IMR-90 (cell line): ENCODE measurements around the gene PSMD12. TPM values are rescaled to one million over a fixed set of nuclear protein-coding genes. Genes with fewer than 3 reads are reported as not detected.

Source experiments
- ATAC-seq: fragments of 200-7000 bp; cut with Tn5 transposase; 2 replicates; pipeline ENCODE4 v1.9.1; 2020; ENCODE audit warnings: low read depth, mild to moderate bottlenecking, moderate library complexity
- BruUV-seq: library from RNA; stranded (reverse); fragments of 400-500 nt; replicated peaks from 2 replicates; lab custom pipeline; 2021; lab: Mats Ljungman, UMichigan
- CTCF ChIA-PET: fragments of 300-600 bp; formaldehyde crosslinking; extraction: SDS; loops from one replicate; lab custom pipeline; 2021; ENCODE audit warnings: antibody characterized with exemption; lab: Yijun Ruan, JAX
- POLR2A ChIA-PET: fragments of 300-600 bp; sonication (Branson Sonifier 250); formaldehyde crosslinking; loops from one replicate; lab custom pipeline; 2022; ENCODE audit warnings: antibody characterized with exemption; ENCODE audit not compliant: unreplicated experiment; lab: Charles Lee
- DNase-seq: peaks from one replicate; pipeline ENCODE4 v3.0.0; 2013
- H2AFZ ChIP-seq: replicated peaks from 2 replicates; pipeline ENCODE3; 2013; ENCODE audit warnings: low read length, mild to moderate bottlenecking; ENCODE audit not compliant: poor library complexity
- H2AK5ac ChIP-seq: 2 replicates; pipeline ENCODE4 v1.6.1; 2013; ENCODE audit warnings: low read depth, low read length, inconsistent platforms
- H2AK9ac ChIP-seq: replicated peaks from 2 replicates; pipeline ENCODE3; 2013; ENCODE audit warnings: mild to moderate bottlenecking, low read depth, low read length, moderate library complexity; ENCODE audit not compliant: poor library complexity
- H2BK120ac ChIP-seq: 2 replicates; pipeline ENCODE4 v1.6.1; 2013; ENCODE audit warnings: low read depth, low read length, inconsistent platforms
- H2BK15ac ChIP-seq: 3 replicates; pipeline ENCODE4 v1.6.1; 2013; ENCODE audit warnings: low read depth, low read length, inconsistent platforms
- H2BK20ac ChIP-seq: 2 replicates; pipeline ENCODE4 v1.6.1; 2013; ENCODE audit warnings: low read depth, mild to moderate bottlenecking, inconsistent platforms, low read length, moderate library complexity
- H2BK5ac ChIP-seq: 2 replicates; pipeline ENCODE4 v1.6.1; 2013; ENCODE audit warnings: mild to moderate bottlenecking, low read depth, low read length, inconsistent platforms; ENCODE audit not compliant: poor library complexity, severe bottlenecking
- H3K14ac ChIP-seq: replicated peaks from 2 replicates; pipeline ENCODE4 v1.6.1; 2013; ENCODE audit warnings: low read depth, low read length, inconsistent platforms
- H3K18ac ChIP-seq: 2 replicates; pipeline ENCODE4 v1.6.1; 2013; ENCODE audit warnings: low read depth, low read length, control low read depth
- H3K23ac ChIP-seq: 2 replicates; pipeline ENCODE4 v1.6.1; 2013; ENCODE audit warnings: low read depth, low read length, inconsistent platforms
- H3K27ac ChIP-seq: 2 replicates; pipeline ENCODE4 v1.5.1; 2013; ENCODE audit warnings: mild to moderate bottlenecking, control low read depth, low read length; ENCODE audit not compliant: insufficient read depth
- H3K27me3 ChIP-seq: 2 replicates; pipeline ENCODE4 v1.6.1; 2013; ENCODE audit warnings: low read length; ENCODE audit not compliant: control insufficient read depth, insufficient read depth
- H3K36me3 ChIP-seq: 2 replicates; pipeline ENCODE4 v1.6.1; 2013; ENCODE audit warnings: low read length, mixed read lengths; ENCODE audit not compliant: control insufficient read depth, insufficient read depth
- H3K4ac ChIP-seq: 2 replicates; pipeline ENCODE4 v1.6.1; 2013; ENCODE audit warnings: low read depth, low read length, inconsistent platforms
- H3K4me1 ChIP-seq: 2 replicates; pipeline ENCODE4 v1.6.1; 2013; ENCODE audit warnings: low read length, mixed read lengths; ENCODE audit not compliant: control insufficient read depth, insufficient read depth
- H3K4me2 ChIP-seq: 2 replicates; pipeline ENCODE4 v1.6.1; 2013; ENCODE audit warnings: low read depth, mild to moderate bottlenecking, control low read depth, low read length, moderate library complexity
- H3K4me3 ChIP-seq: 2 replicates; pipeline ENCODE4 v1.5.1; 2013; ENCODE audit warnings: low read depth, mild to moderate bottlenecking, control low read depth, low read length, moderate library complexity; ENCODE audit not compliant: insufficient read depth
- H3K56ac ChIP-seq: 2 replicates; pipeline ENCODE4 v1.6.1; 2013; ENCODE audit warnings: low read length, inconsistent platforms; ENCODE audit not compliant: insufficient read depth; ENCODE audit errors: extremely low read depth
- H3K79me1 ChIP-seq, 2 experiments: 2 replicates each; pipeline ENCODE4 v1.6.1; 2013; ENCODE audit warnings: low read length in 2 of 2, inconsistent platforms in 1 of 2, low read depth in 1 of 2
- H3K9ac ChIP-seq: 2 replicates; pipeline ENCODE4 v1.6.1; 2013; ENCODE audit warnings: low read depth, low read length, control low read depth
- H3K9me1 ChIP-seq: 2 replicates; pipeline ENCODE4 v1.6.1; 2013; ENCODE audit warnings: low read length, inconsistent platforms; ENCODE audit not compliant: insufficient read depth
- H3K9me3 ChIP-seq: 2 replicates; pipeline ENCODE4 v1.6.1; 2013; ENCODE audit warnings: low read length; ENCODE audit not compliant: control insufficient read depth, insufficient read depth
- H4K20me1 ChIP-seq: 2 replicates; pipeline ENCODE4 v1.6.1; 2013; ENCODE audit warnings: low read length, inconsistent platforms; ENCODE audit not compliant: insufficient read depth
- H4K5ac ChIP-seq: 2 replicates; pipeline ENCODE4 v1.6.1; 2013; ENCODE audit warnings: mild to moderate bottlenecking, low read depth, low read length, control low read depth
- H4K8ac ChIP-seq, 2 experiments: 2 replicates each; pipeline ENCODE4 v1.6.1; 2013; ENCODE audit warnings: low read depth in 2 of 2, low read length in 2 of 2, control low read depth in 1 of 2, inconsistent platforms in 1 of 2
- H4K91ac ChIP-seq: 2 replicates; pipeline ENCODE4 v1.6.1; 2013; ENCODE audit warnings: low read depth, low read length, inconsistent platforms; ENCODE audit not compliant: insufficient read depth
- CEBPB ChIP-seq: IDR thresholded peaks from 2 replicates; pipeline ENCODE4 v1.6.1; 2012; ENCODE audit warnings: low read depth, low read length, improper control_type of control experiment
- CTCF ChIP-seq: conservative IDR thresholded peaks from 2 replicates; pipeline ENCODE4 v1.5.1; 2012; ENCODE audit warnings: mild to moderate bottlenecking, low read depth, low read length, improper control_type of control experiment
- ELK1 ChIP-seq: fragments of 150-350 bp; IDR thresholded peaks from 2 replicates; pipeline ENCODE4 v1.6.1; 2016; ENCODE audit warnings: low read depth, mild to moderate bottlenecking, low read length, moderate library complexity, borderline replicate concordance
- RAD21 ChIP-seq: IDR thresholded peaks from 2 replicates; pipeline ENCODE4 v1.6.1; 2012; ENCODE audit warnings: low read length, improper control_type of control experiment
- RCOR1 ChIP-seq: IDR thresholded peaks from 2 replicates; pipeline ENCODE4 v1.6.1; 2012; ENCODE audit warnings: mild to moderate bottlenecking, low read length, improper control_type of control experiment; ENCODE audit not compliant: insufficient replicate concordance
- RFX5 ChIP-seq: IDR thresholded peaks from 2 replicates; pipeline ENCODE4 v1.8.0; 2012; ENCODE audit warnings: low read depth, mild to moderate bottlenecking, low read length, moderate library complexity
- WGBS, 2 experiments: methylation state at CpG; one replicate each; pipeline versions ENCODE4 v1.1.5 to v1.1.7; 2013; ENCODE audit warnings: missing lambda C conversion rate in 2 of 2; ENCODE audit not compliant: insufficient read length in 1 of 2; ENCODE audit errors: extremely low coverage in 2 of 2; 5-methylcytosine and 5-hydroxymethylcytosine counted together
- dilution Hi-C: fragments of 300-500 bp; cut with HindIII; formaldehyde crosslinking; loops from one replicate; pipeline ENCODE4 v1.14.3; 2018; ENCODE audit warnings: low sequenced_read_pairs; ENCODE audit not compliant: unreplicated experiment
- in situ Hi-C: fragments of 300-500 bp; cut with MboI; formaldehyde crosslinking; loops from 3 replicates; pipeline ENCODE4 v1.14.3; 2019; ENCODE audit warnings: low sequenced_read_pairs, inconsistent platforms, mixed read lengths
- intact Hi-C: fragments of 100-400 bp; cut with micrococcal nuclease; formaldehyde crosslinking; loops from 2 replicates; pipeline ENCODE4 v1.10.0; 2022
- polyA plus RNA-seq, 3 experiments: library from polyadenylated mRNA; depleted of rRNA; stranded (reverse); fragments of >200 nt; gene quantifications; 2 replicates each; pipeline ENCODE4 v1.2.3, GENCODE V29; 2012; ENCODE audit warnings: low replicate concordance in 1 of 3
- total RNA-seq: library from RNA; depleted of rRNA; stranded (reverse); fragments of >200 nt; gene quantifications from 2 replicates; pipeline ENCODE4 v1.2.3, GENCODE V29; 2012

PSMD12 gene
- total and polyA plus RNA-seq, 2 of the 4 experiments (the other 2 are of a cell fraction) = 17.9 to 39.7 TPM

GRCh38 chr17:67359960-67360791 lies 6.2 kb downstream of the PSMD12 start:
- peak; percentile 45 for DNase-seq
- peak; percentile 68 for ATAC-seq

More at GRCh38 chr17:67359960-67360791, 6.2 kb downstream of the PSMD12 start:
- Histone ChIP-seq H3K4me3 (no peak overlapping the region), H3K27ac (no peak overlapping the region), H3K27me3 (no peaks in the 10 kb centered on the region), H3K56ac (no peak overlapping the region), H3K36me3 (peaks cover 18% of the 10 kb centered on the region), H2BK15ac (no peak overlapping the region), H2BK120ac (no peak overlapping the region), H3K4me1 (peaks cover 9% of the 10 kb centered on the region; the same call in 1 of the 2 replicates), H4K91ac (no peak overlapping the region), H2AFZ (no peak overlapping the region), H3K4me2 (no peak overlapping the region; the same call in 1 of the 2 replicates), H2AK9ac (no peak overlapping the region), H3K9me1 (peaks cover 4% of the 10 kb centered on the region), H2AK5ac (no peak overlapping the region), H2BK5ac (no peak overlapping the region), H3K23ac (peak overlapping the region; percentile 47; the same call in 1 of the 2 replicates), H3K18ac (no peak overlapping the region), H4K20me1 (peaks cover 67% of the 10 kb centered on the region), H3K79me1 (peaks cover 19 to 23% of the 10 kb centered on the region in 2 experiments; a peak in 3 of 4 replicates), H3K14ac (no peak overlapping the region), H3K9me3 (no peaks in the 10 kb centered on the region), H2BK20ac (no peak overlapping the region), H4K8ac (no peak overlapping the region), H4K5ac (no peak overlapping the region), H3K4ac (no peak overlapping the region), H3K9ac (no peak overlapping the region)
- ChIA-PET POLR2A (no interaction called here), CTCF (interaction anchor here (0.5 to 1.1 kb wide), 3 partner anchors 11 to 20 kb away, joined by 3 read pairs; no protein-coding TSS in a partner anchor)
- intact Hi-C loops = no loop called here
- dilution Hi-C loops = no loop called here
- TF ChIP-seq CTCF (0 out of 2 replicates have a peak, but pooled peaks have one; percentile 24), CEBPB (peak; percentile 76), ELK1 (no peak), RCOR1 (no peak), RFX5 (no peak), RAD21 (peak; percentile 25; the same call in 1 of the 2 replicates)
- no TSS peak for BruUV-seq
- in situ Hi-C loops = no loop called here
- 62% methylated on average over 3 of the region's 8 CpGs; no CpG with 5 or more reads in 1 of the 2 experiments for WGBS, 2 experiments
